ENCODE results near the gene SYNGR3. TPM values are rescaled to one million over a fixed set of nuclear protein-coding genes. Genes with fewer than 3 reads are reported as not detected.
"Not testable (repeated sequence)": the region's sequence is repeated elsewhere in the genome, so short reads cannot be mapped to it uniquely, and the experiment has no call there.

Gene SYNGR3
- polyA plus RNA-seq, 4 donors: 0.45 to 5.4 (median 0.92) TPM

DNA sequence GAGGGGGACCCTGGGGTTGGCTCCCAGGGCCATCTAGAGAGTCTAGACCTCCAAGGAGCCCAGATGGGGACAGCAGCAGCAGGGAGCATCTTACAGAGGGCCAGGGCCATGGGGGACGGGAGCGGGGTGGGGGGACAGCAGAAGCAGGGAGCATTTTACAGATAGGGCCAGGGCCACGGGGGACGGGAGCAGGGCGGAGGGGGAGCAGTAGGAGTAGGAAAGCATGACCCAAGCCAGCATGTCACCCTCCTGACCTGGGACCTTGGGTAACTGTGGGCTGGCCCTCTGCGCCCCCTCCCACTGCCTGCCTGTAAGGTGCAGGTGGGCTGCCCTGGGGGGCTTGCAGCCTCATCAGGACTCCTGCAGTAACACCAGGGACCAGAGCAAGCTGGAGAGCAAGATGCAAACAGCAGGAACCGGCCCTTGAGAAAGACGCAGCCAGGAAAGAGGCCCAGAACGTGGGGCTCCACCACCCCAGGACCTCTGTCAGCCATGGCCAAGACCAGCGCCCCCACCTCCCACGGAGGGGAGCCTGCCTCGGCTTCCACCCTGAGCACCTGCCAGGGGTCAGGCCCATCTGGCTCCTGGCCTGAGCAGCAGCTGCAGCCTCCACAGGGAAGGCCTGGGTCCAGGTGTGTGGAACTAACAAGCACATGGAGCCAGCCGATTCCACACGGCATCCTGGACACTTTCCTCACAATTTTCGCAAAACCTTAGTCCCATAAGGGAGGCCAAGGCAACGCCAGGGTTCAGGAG is 17.5 kb downstream of the SYNGR3 start:
- H3K27ac ChIP-seq (ENCODE audit: low read depth in 1 of 3, low read length in 2 of 3): peak overlapping the region in 2 of 3 donors; percentile 47 to 96
- peaks cover 1 to 56% (median 2%) of the 10 kb centered on the region in 3 donors for H3K36me3 ChIP-seq (ENCODE audit: control insufficient read depth in 3 of 3, insufficient read depth in 2 of 3, low read depth in 1 of 3, low read length in 3 of 3)
- no peaks in the 10 kb centered on the region for H3K9me3 ChIP-seq (ENCODE audit: control insufficient read depth in 2 of 2, insufficient read depth in 1 of 2, low read depth in 1 of 2, low read length in 1 of 2)
- FAIRE-seq: no peak
- no peaks in the 10 kb centered on the region for H3K27me3 ChIP-seq (ENCODE audit: control insufficient read depth in 3 of 3, insufficient read depth in 3 of 3, low read length in 3 of 3)
- 66 to 79% (median 66%) methylated on average over 15 to 16 of the region's 16 CpGs for WGBS, 3 donors
- no peak overlapping the region for H3K4me3 ChIP-seq (ENCODE audit: low read depth in 1 of 3, low read length in 3 of 3)
- H3K4me1 ChIP-seq (ENCODE audit: control insufficient read depth in 3 of 3, insufficient read depth in 2 of 3, low read depth in 1 of 3, low read length in 2 of 3): peaks cover 0 to 40% (median 15%) of the 10 kb centered on the region in 3 donors
- no peak for DNase-seq

- H3K36me3 ChIP-seq (ENCODE audit: control insufficient read depth in 3 of 3, insufficient read depth in 2 of 3, low read depth in 1 of 3, low read length in 3 of 3): peaks cover 0 to 48% (median 0%) of the 10 kb centered on the region in 3 donors
- WGBS, 3 donors: 9 to 27% (median 13%) methylated on average over 15 of the region's 15 CpGs
- H3K4me3 ChIP-seq (ENCODE audit: low read depth in 1 of 3, low read length in 3 of 3): peak overlapping the region in 2 of 3 donors; percentile 58 to 98
- no peaks in the 10 kb centered on the region for H3K27me3 ChIP-seq (ENCODE audit: control insufficient read depth in 3 of 3, insufficient read depth in 3 of 3, low read length in 3 of 3)
- FAIRE-seq (no peak), DNase-seq (peak; percentile 43 to 89)
- peaks cover 0 to 40% (median 15%) of the 10 kb centered on the region in 3 donors for H3K4me1 ChIP-seq (ENCODE audit: control insufficient read depth in 3 of 3, insufficient read depth in 2 of 3, low read depth in 1 of 3, low read length in 2 of 3)
- no peaks in the 10 kb centered on the region for H3K9me3 ChIP-seq (ENCODE audit: control insufficient read depth in 2 of 2, insufficient read depth in 1 of 2, low read depth in 1 of 2, low read length in 1 of 2)
- peak overlapping the region; percentile 62 to 96 (median 94) for H3K27ac ChIP-seq (ENCODE audit: low read depth in 1 of 3, low read length in 2 of 3)
Observed at GRCh38 chr16:2008009-2008526, 18.3 kb downstream of the SYNGR3 start.

GRCh38 chr16:2008631-2009163 is 18.9 kb downstream of the SYNGR3 start:
- H3K4me1 ChIP-seq (ENCODE audit: control insufficient read depth in 3 of 3, insufficient read depth in 2 of 3, low read depth in 1 of 3, low read length in 2 of 3): peaks cover 0 to 38% (median 15%) of the 10 kb centered on the region in 3 donors

GRCh38 chr16:2009164-2009711 is 19.5 kb downstream of the SYNGR3 start:
- H3K27me3 ChIP-seq (ENCODE audit: control insufficient read depth in 3 of 3, insufficient read depth in 3 of 3, low read length in 3 of 3): no peaks in the 10 kb centered on the region
- peak overlapping the region; percentile 58 to 98 (median 85) for H3K4me3 ChIP-seq (ENCODE audit: low read depth in 1 of 3, low read length in 3 of 3)
- H3K27ac ChIP-seq (ENCODE audit: low read depth in 1 of 3, low read length in 2 of 3): peak overlapping the region; percentile 62 to 96 (median 94)
- FAIRE-seq: no peak
- peak; percentile 21 to 71 for DNase-seq
- WGBS, 3 donors: 0 to 1% (median 0%) methylated on average over 42 to 55 of the region's 55 CpGs
- no peaks in the 10 kb centered on the region for H3K9me3 ChIP-seq (ENCODE audit: control insufficient read depth in 2 of 2, insufficient read depth in 1 of 2, low read depth in 1 of 2, low read length in 1 of 2)
- peaks cover 0 to 33% (median 13%) of the 10 kb centered on the region in 3 donors for H3K4me1 ChIP-seq (ENCODE audit: control insufficient read depth in 3 of 3, insufficient read depth in 2 of 3, low read depth in 1 of 3, low read length in 2 of 3)
- H3K36me3 ChIP-seq (ENCODE audit: control insufficient read depth in 3 of 3, insufficient read depth in 2 of 3, low read depth in 1 of 3, low read length in 3 of 3): peaks cover 0 to 41% (median 0%) of the 10 kb centered on the region in 3 donors

More at GRCh38 chr16:2008631-2009163, 18.9 kb downstream of the SYNGR3 start:
- Histone ChIP-seq H3K9me3 (ENCODE audit: control insufficient read depth in 2 of 2, insufficient read depth in 1 of 2, low read depth in 1 of 2, low read length in 1 of 2) (no peaks in the 10 kb centered on the region), H3K27ac (ENCODE audit: low read depth in 1 of 3, low read length in 2 of 3) (peak overlapping the region; percentile 62 to 96 (median 94)), H3K27me3 (ENCODE audit: control insufficient read depth in 3 of 3, insufficient read depth in 3 of 3, low read length in 3 of 3) (no peaks in the 10 kb centered on the region), H3K4me3 (ENCODE audit: low read depth in 1 of 3, low read length in 3 of 3) (peak overlapping the region; percentile 58 to 98 (median 85)), H3K36me3 (ENCODE audit: control insufficient read depth in 3 of 3, insufficient read depth in 2 of 3, low read depth in 1 of 3, low read length in 3 of 3) (peaks cover 0 to 42% (median 0%) of the 10 kb centered on the region in 3 donors)
- peak; percentile 39 to 59 for DNase-seq
- FAIRE-seq: no peak
- WGBS, 3 donors: 2 to 3% (median 2%) methylated on average over 23 of the region's 23 CpGs

GRCh38 chr16:2009791-2010510 is 20.2 kb downstream of the SYNGR3 start, which contains the start of gene ZNF598:
Gene ZNF598, minus strand, starts transcription at chr16:2009821.
- no peak for FAIRE-seq
- H3K9me3 ChIP-seq (ENCODE audit: control insufficient read depth in 2 of 2, insufficient read depth in 1 of 2, low read depth in 1 of 2, low read length in 1 of 2): no peaks in the 10 kb centered on the region
- WGBS, 3 donors: 2 to 4% (median 4%) methylated on average over 38 to 52 of the region's 52 CpGs
- peak; percentile 83 to 92 for DNase-seq
- H3K27me3 ChIP-seq (ENCODE audit: control insufficient read depth in 3 of 3, insufficient read depth in 3 of 3, low read length in 3 of 3): no peaks in the 10 kb centered on the region
- peaks cover 0 to 33% (median 11%) of the 10 kb centered on the region in 3 donors for H3K4me1 ChIP-seq (ENCODE audit: control insufficient read depth in 3 of 3, insufficient read depth in 2 of 3, low read depth in 1 of 3, low read length in 2 of 3)
- peak within 1 kb of the TSS; percentile 93 to 97 (median 94) for H3K27ac ChIP-seq (ENCODE audit: low read depth in 1 of 3, low read length in 2 of 3)
- H3K36me3 ChIP-seq (ENCODE audit: control insufficient read depth in 3 of 3, insufficient read depth in 2 of 3, low read depth in 1 of 3, low read length in 3 of 3): peaks cover 0 to 34% (median 0%) of the 10 kb centered on the region in 3 donors
- peak within 1 kb of the TSS; percentile 70 to 98 (median 85) for H3K4me3 ChIP-seq (ENCODE audit: low read depth in 1 of 3, low read length in 3 of 3)

GRCh38 chr16:2011726-2012125 is 22.0 kb downstream of the SYNGR3 start:
- H3K4me3 ChIP-seq (ENCODE audit: low read depth in 1 of 3, low read length in 3 of 3); H3K9me3 ChIP-seq (ENCODE audit: control insufficient read depth in 2 of 2, insufficient read depth in 1 of 2, low read depth in 1 of 2, low read length in 1 of 2); DNase-seq; FAIRE-seq; H3K27me3 ChIP-seq (ENCODE audit: control insufficient read depth in 3 of 3, insufficient read depth in 3 of 3, low read length in 3 of 3); H3K27ac ChIP-seq (ENCODE audit: low read depth in 1 of 3, low read length in 2 of 3): not testable (repeated sequence)
- peaks cover 0 to 16% (median 0%) of the 10 kb centered on the region in 3 donors for H3K36me3 ChIP-seq (ENCODE audit: control insufficient read depth in 3 of 3, insufficient read depth in 2 of 3, low read depth in 1 of 3, low read length in 3 of 3)
- 86 to 89% (median 88%) methylated on average over 9 of the region's 9 CpGs for WGBS, 3 donors
- H3K4me1 ChIP-seq (ENCODE audit: control insufficient read depth in 3 of 3, insufficient read depth in 2 of 3, low read depth in 1 of 3, low read length in 2 of 3): peaks cover 0 to 41% (median 11%) of the 10 kb centered on the region in 3 donors

- H3K27ac ChIP-seq (ENCODE audit: low read depth in 1 of 3, low read length in 2 of 3): no peak overlapping the region
- H3K4me3 ChIP-seq (ENCODE audit: low read depth in 1 of 3, low read length in 3 of 3): no peak overlapping the region
- 89 to 95% (median 92%) methylated on average over 15 of the region's 15 CpGs for WGBS, 3 donors
- FAIRE-seq (no peak), DNase-seq (no peak)
- H3K27me3 ChIP-seq (ENCODE audit: control insufficient read depth in 3 of 3, insufficient read depth in 3 of 3, low read length in 3 of 3): peaks cover 0 to 6% (median 0%) of the 10 kb centered on the region in 3 donors
- no peaks in the 10 kb centered on the region for H3K9me3 ChIP-seq (ENCODE audit: control insufficient read depth in 2 of 2, insufficient read depth in 1 of 2, low read depth in 1 of 2, low read length in 1 of 2)
- no peaks in the 10 kb centered on the region for H3K36me3 ChIP-seq (ENCODE audit: control insufficient read depth in 3 of 3, insufficient read depth in 2 of 3, low read depth in 1 of 3, low read length in 3 of 3)
- peaks cover 0 to 23% (median 6%) of the 10 kb centered on the region in 3 donors for H3K4me1 ChIP-seq (ENCODE audit: control insufficient read depth in 3 of 3, insufficient read depth in 2 of 3, low read depth in 1 of 3, low read length in 2 of 3)
Observed at GRCh38 chr16:2013527-2013926, 23.8 kb downstream of the SYNGR3 start.
